GM23338 (cell line): Measurements from ENCODE around the gene STOX1. TPM values are rescaled to one million over a fixed set of nuclear protein-coding genes. Genes with fewer than 3 reads are reported as not detected.

Experiments used
- ATAC-seq: fragments of 200-7000 bp; cut with Tn5 transposase; 3 replicates; pipeline ENCODE4 v1.9.1; 2020
- DNase-seq: peaks from one replicate; pipeline ENCODE4 v3.0.0-alpha.2; 2015; ENCODE audit warnings: low spot score
- H2AFZ ChIP-seq: fragments of 200-600 bp; sonication (generic); 2 replicates; pipeline ENCODE4 v1.8.0; 2016; ENCODE audit warnings: antibody characterized with exemption, mild to moderate bottlenecking, moderate library complexity
- H3F3A ChIP-seq: fragments of 200-600 bp; sonication (generic); replicated peaks from 2 replicates; pipeline ENCODE4 v1.8.0; 2017; ENCODE audit warnings: antibody characterized with exemption, mixed run types, low read depth
- H3K27ac ChIP-seq: fragments of 200-600 bp; sonication (generic); 2 replicates; pipeline ENCODE4 v1.6.1; 2016; ENCODE audit warnings: low read depth
- H3K27me3 ChIP-seq: fragments of 200-600 bp; sonication (generic); 2 replicates; pipeline ENCODE4 v1.8.0; 2016; ENCODE audit warnings: mild to moderate bottlenecking, mixed run types, moderate library complexity; ENCODE audit not compliant: insufficient read depth
- H3K36me3 ChIP-seq: fragments of 200-600 bp; sonication (generic); 2 replicates; pipeline ENCODE4 v1.8.0; 2016; ENCODE audit warnings: mild to moderate bottlenecking; ENCODE audit not compliant: insufficient read depth
- H3K4me1 ChIP-seq: fragments of 200-600 bp; sonication (generic); 2 replicates; pipeline ENCODE4 v1.8.0; 2016; ENCODE audit warnings: mild to moderate bottlenecking, moderate library complexity; ENCODE audit not compliant: insufficient read depth
- H3K4me2 ChIP-seq: fragments of 200-600 bp; sonication (generic); 2 replicates; pipeline ENCODE4 v1.7.1; 2017; ENCODE audit warnings: mixed run types
- H3K4me3 ChIP-seq: fragments of 200-600 bp; sonication (generic); 2 replicates; pipeline ENCODE4 v1.6.1; 2016; ENCODE audit warnings: mixed run types
- H3K79me2 ChIP-seq: fragments of 200-600 bp; sonication (generic); replicated peaks from 2 replicates; pipeline ENCODE4 v1.8.0; 2017; ENCODE audit warnings: mild to moderate bottlenecking; ENCODE audit not compliant: insufficient read depth
- H3K9me2 ChIP-seq: fragments of 200-600 bp; sonication (generic); 2 replicates; pipeline ENCODE4 v1.8.0; 2017; ENCODE audit not compliant: insufficient read depth
- H4K20me1 ChIP-seq: fragments of 200-600 bp; sonication (generic); replicated peaks from 2 replicates; pipeline ENCODE4 v1.8.0; 2017; ENCODE audit warnings: mild to moderate bottlenecking; ENCODE audit not compliant: insufficient read depth
- H3K27ac Mint-ChIP-seq: 2 replicates; pipeline ENCODE4 v1.8.0; 2020; ENCODE audit warnings: inconsistent platforms, mild to moderate bottlenecking, moderate library complexity, mixed read lengths
- H3K27me3 Mint-ChIP-seq: 3 replicates; pipeline ENCODE4 v1.8.0; 2022; ENCODE audit warnings: low read depth, mild to moderate bottlenecking, moderate library complexity, mixed read lengths, inconsistent platforms; ENCODE audit not compliant: insufficient read depth, poor library complexity
- H3K36me3 Mint-ChIP-seq: 3 replicates; pipeline ENCODE4 v1.8.0; 2021; ENCODE audit warnings: low read depth, mild to moderate bottlenecking, inconsistent platforms, moderate library complexity, mixed read lengths
- H3K4me1 Mint-ChIP-seq: 3 replicates; pipeline ENCODE4 v1.8.0; 2020; ENCODE audit warnings: mild to moderate bottlenecking, inconsistent platforms, mixed read lengths
- H3K4me3 Mint-ChIP-seq: 3 replicates; pipeline ENCODE4 v1.8.0; 2021; ENCODE audit warnings: moderate library complexity, mild to moderate bottlenecking, inconsistent platforms, mixed read lengths
- H3K9me3 Mint-ChIP-seq: 3 replicates; pipeline ENCODE4 v1.8.0; 2020; ENCODE audit warnings: moderate library complexity, mild to moderate bottlenecking, inconsistent platforms, mixed read lengths
- CREB1 ChIP-seq: fragments of 250-450 bp; sonication (Bioruptor Pico); IDR thresholded peaks from 2 replicates; pipeline ENCODE4 v1.5.0; 2020; ENCODE audit warnings: low read depth, mild to moderate bottlenecking, moderate library complexity
- EZH2 ChIP-seq: fragments of 200-600 bp; sonication (generic); IDR thresholded peaks from one replicate; pipeline ENCODE4 v1.8.0; 2017; ENCODE audit warnings: antibody characterized with exemption, mild to moderate bottlenecking, low read depth; ENCODE audit not compliant: unreplicated experiment
- EZH2phosphoT487 ChIP-seq: fragments of 200-600 bp; sonication (generic); IDR thresholded peaks from one replicate; pipeline ENCODE4 v1.8.1; 2018; ENCODE audit warnings: antibody characterized with exemption; ENCODE audit not compliant: unreplicated experiment
- JUNB ChIP-seq: IDR thresholded peaks from one replicate; pipeline ENCODE4 v1.6.1; 2016; ENCODE audit warnings: antibody characterized with exemption; ENCODE audit not compliant: unreplicated experiment
- POLR2AphosphoS5 ChIP-seq: IDR thresholded peaks from 2 replicates; pipeline ENCODE4 v1.6.1; 2016; ENCODE audit warnings: antibody characterized with exemption, low read depth
- ZNF331 ChIP-seq: fragments of 250-450 bp; sonication (Bioruptor Pico); IDR thresholded peaks from 2 replicates; pipeline ENCODE4 v1.5.0; 2020; ENCODE audit warnings: low read depth, mild to moderate bottlenecking, moderate library complexity
- ZNF462 ChIP-seq: fragments of 250-450 bp; sonication (Bioruptor Pico); IDR thresholded peaks from 2 replicates; pipeline ENCODE4 v1.5.0; 2020; ENCODE audit warnings: mild to moderate bottlenecking, moderate library complexity
- polyA plus RNA-seq: library from polyadenylated mRNA; unstranded; fragments of >200 nt; fragmentation: Nextera tagmentation; extraction: Ambion mirVana; gene quantifications from 2 replicates; pipeline ENCODE4 v1.2.1, GENCODE V29; 2016
- total RNA-seq: library from RNA; depleted of rRNA; stranded (reverse); fragments of >200 nt; shearing (Covaris generic); gene quantifications from 2 replicates; pipeline ENCODE4 v1.2.3, GENCODE V29; 2014
- TF ChIP-seq, protein P1 (sequence below): IDR thresholded peaks from one replicate; pipeline ENCODE4 v1.6.1; 2018; ENCODE audit warnings: antibody characterized with exemption; ENCODE audit not compliant: unreplicated experiment

The STOX1 gene
- total and polyA plus RNA-seq, 2 experiments from 2014 or later: 1.6 to 2.2 TPM

- Mint-ChIP-seq H3K9me3 (peaks cover 27% of the 10 kb centered on the region), H3K36me3 (peaks cover 20% of the 10 kb centered on the region), H3K4me1 (peaks cover 11% of the 10 kb centered on the region), H3K27me3 (peaks cover 5% of the 10 kb centered on the region), H3K4me3 (no peak overlapping the region), H3K27ac (no peak overlapping the region)
- Histone ChIP-seq H3K27ac (no peak overlapping the region), H3K9me2 (no peaks in the 10 kb centered on the region), H3K36me3 (no peaks in the 10 kb centered on the region), H2AFZ (peak overlapping the region; percentile 92), H3K27me3 (no peaks in the 10 kb centered on the region), H3K4me3 (no peak overlapping the region), H3F3A (no peaks in the 10 kb centered on the region), H3K4me2 (no peak overlapping the region), H3K79me2 (no peaks in the 10 kb centered on the region), H4K20me1 (no peaks in the 10 kb centered on the region), H3K4me1 (no peaks in the 10 kb centered on the region)
- ATAC-seq (peak; percentile 34; the same call in 2 of the 3 replicates), DNase-seq (no peak)
- TF ChIP-seq ZNF462: no peak
- TF ChIP-seq CREB1: no peak
- no peak for TF ChIP-seq EZH2
- TF ChIP-seq POLR2AphosphoS5: no peak
- TF ChIP-seq EZH2phosphoT487: no peak
- no peak for TF ChIP-seq ZNF331 (CRISPR knock-in tag)
- TF ChIP-seq, protein P1, sequence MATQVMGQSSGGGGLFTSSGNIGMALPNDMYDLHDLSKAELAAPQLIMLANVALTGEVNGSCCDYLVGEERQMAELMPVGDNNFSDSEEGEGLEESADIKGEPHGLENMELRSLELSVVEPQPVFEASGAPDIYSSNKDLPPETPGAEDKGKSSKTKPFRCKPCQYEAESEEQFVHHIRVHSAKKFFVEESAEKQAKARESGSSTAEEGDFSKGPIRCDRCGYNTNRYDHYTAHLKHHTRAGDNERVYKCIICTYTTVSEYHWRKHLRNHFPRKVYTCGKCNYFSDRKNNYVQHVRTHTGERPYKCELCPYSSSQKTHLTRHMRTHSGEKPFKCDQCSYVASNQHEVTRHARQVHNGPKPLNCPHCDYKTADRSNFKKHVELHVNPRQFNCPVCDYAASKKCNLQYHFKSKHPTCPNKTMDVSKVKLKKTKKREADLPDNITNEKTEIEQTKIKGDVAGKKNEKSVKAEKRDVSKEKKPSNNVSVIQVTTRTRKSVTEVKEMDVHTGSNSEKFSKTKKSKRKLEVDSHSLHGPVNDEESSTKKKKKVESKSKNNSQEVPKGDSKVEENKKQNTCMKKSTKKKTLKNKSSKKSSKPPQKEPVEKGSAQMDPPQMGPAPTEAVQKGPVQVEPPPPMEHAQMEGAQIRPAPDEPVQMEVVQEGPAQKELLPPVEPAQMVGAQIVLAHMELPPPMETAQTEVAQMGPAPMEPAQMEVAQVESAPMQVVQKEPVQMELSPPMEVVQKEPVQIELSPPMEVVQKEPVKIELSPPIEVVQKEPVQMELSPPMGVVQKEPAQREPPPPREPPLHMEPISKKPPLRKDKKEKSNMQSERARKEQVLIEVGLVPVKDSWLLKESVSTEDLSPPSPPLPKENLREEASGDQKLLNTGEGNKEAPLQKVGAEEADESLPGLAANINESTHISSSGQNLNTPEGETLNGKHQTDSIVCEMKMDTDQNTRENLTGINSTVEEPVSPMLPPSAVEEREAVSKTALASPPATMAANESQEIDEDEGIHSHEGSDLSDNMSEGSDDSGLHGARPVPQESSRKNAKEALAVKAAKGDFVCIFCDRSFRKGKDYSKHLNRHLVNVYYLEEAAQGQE: no peak
- no peak for TF ChIP-seq JUNB
These were observed 29.0 kb downstream of the STOX1 start for GRCh38 chr10:68856352-68856751.
